ENCODE data around the gene EGFLAM. TPM values are rescaled to one million over a fixed set of nuclear protein-coding genes. Genes with fewer than 3 reads are reported as not detected.
A peak's percentile ranks its signal among the peaks of the same experiment; 100 is the strongest.

EGFLAM gene
- total RNA-seq, 4 donors from 2014 or later = 1.8 to 3.9 (median 3.0) TPM

GRCh38 chr5:38420691-38421390 lies 162.5 kb downstream of the EGFLAM start:
- H3K27ac ChIP-seq = no peak overlapping the region
- H3K27me3 ChIP-seq = peaks cover 4% of the 10 kb centered on the region
- 50% methylated on average over 6 of the region's 6 CpGs for WGBS
- no peaks in the 10 kb centered on the region for H3K36me3 ChIP-seq
- no peak overlapping the region for H3K4me3 ChIP-seq
- TF ChIP-seq EP300 (IDR thresholded peaks at IDR 0.05) = no peak
- TF ChIP-seq, protein P1, sequence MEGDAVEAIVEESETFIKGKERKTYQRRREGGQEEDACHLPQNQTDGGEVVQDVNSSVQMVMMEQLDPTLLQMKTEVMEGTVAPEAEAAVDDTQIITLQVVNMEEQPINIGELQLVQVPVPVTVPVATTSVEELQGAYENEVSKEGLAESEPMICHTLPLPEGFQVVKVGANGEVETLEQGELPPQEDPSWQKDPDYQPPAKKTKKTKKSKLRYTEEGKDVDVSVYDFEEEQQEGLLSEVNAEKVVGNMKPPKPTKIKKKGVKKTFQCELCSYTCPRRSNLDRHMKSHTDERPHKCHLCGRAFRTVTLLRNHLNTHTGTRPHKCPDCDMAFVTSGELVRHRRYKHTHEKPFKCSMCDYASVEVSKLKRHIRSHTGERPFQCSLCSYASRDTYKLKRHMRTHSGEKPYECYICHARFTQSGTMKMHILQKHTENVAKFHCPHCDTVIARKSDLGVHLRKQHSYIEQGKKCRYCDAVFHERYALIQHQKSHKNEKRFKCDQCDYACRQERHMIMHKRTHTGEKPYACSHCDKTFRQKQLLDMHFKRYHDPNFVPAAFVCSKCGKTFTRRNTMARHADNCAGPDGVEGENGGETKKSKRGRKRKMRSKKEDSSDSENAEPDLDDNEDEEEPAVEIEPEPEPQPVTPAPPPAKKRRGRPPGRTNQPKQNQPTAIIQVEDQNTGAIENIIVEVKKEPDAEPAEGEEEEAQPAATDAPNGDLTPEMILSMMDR (IDR thresholded peaks at IDR 0.05) = peak; percentile 40 to 68
- H3K4me1 ChIP-seq = no peaks in the 10 kb centered on the region
- H3K9me3 ChIP-seq = no peaks in the 10 kb centered on the region
- no peak for DNase-seq (ENCODE audit: low spot score in 2 of 2)

- Histone ChIP-seq H3K4me1 (no peaks in the 10 kb centered on the region), H3K4me3 (no peak overlapping the region), H3K36me3 (no peaks in the 10 kb centered on the region), H3K27me3 (peaks cover 4% of the 10 kb centered on the region), H3K9me3 (no peaks in the 10 kb centered on the region), H3K27ac (no peak overlapping the region)
- no peak for TF ChIP-seq POLR2AphosphoS5 (IDR thresholded peaks at IDR 0.05)
- TF ChIP-seq EP300 (IDR thresholded peaks at IDR 0.05) = no peak
- no peak for TF ChIP-seq POLR2A (IDR thresholded peaks at IDR 0.05)
- TF ChIP-seq, protein P1 (IDR thresholded peaks at IDR 0.05) = no peak
- WGBS = 82% methylated on average over 1 of the region's 1 CpG
- DNase-seq (ENCODE audit: low spot score in 2 of 2) = no peak
Measured at GRCh38 chr5:38422622-38423021, 164.3 kb downstream of the EGFLAM start.

DNA sequence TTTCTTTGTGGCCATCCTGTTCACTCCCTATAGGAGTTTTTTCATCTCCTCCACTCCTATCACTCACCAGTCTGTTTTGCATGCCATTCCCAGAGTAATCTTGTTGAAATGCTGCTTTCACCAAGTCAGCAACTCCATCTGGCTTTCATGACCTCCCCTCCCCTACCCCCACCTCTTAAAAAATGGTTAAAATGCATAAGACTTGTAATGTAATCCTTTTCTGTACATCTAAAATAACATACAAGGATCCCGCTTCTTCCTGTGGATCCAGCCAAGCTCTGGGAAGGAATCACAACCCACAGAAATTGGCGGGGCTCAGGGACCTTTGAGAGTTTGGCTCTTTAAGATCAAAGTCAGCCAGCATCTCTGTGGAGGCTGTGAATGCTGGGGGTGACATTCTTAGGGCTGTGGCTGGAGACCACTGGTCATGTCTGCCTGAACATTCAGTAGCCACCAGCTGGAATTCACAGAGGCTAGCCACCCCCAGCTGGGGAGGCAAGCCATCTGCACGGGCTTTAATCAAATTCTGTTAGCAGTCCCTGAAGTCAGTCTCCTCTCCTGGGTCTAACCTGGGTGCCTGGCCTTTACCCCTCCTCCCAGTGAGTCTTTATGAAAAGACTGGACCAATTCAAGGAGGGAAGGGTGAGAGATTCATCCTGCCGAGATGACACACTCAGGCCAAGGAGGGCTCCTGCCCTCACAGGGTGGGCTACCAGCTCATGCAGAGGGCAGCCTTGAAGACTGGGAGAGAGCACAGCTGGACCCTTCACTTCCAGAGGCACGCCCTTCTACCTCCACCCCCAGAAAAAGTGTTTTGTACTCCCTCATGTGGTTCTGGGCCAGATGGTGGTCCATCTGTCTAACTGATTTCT lies 165.2 kb downstream of the EGFLAM start:
- H3K9me3 ChIP-seq = no peaks in the 10 kb centered on the region
- no peak overlapping the region for H3K4me3 ChIP-seq
- no peak overlapping the region for H3K27ac ChIP-seq
- H3K36me3 ChIP-seq = no peaks in the 10 kb centered on the region
- no peak for TF ChIP-seq EP300 (IDR thresholded peaks at IDR 0.05)
- TF ChIP-seq POLR2A (IDR thresholded peaks at IDR 0.05) = no peak
- TF ChIP-seq POLR2AphosphoS5 (IDR thresholded peaks at IDR 0.05) = no peak
- TF ChIP-seq, protein P1 (IDR thresholded peaks at IDR 0.05) = no peak
- peaks cover 4% of the 10 kb centered on the region for H3K27me3 ChIP-seq
- 78% methylated on average over 4 of the region's 5 CpGs for WGBS
- no peaks in the 10 kb centered on the region for H3K4me1 ChIP-seq
- DNase-seq (ENCODE audit: low spot score in 2 of 2) = no peak

GRCh38 chr5:38424148-38425060 lies 166.0 kb downstream of the EGFLAM start:
- H3K4me1 ChIP-seq = no peaks in the 10 kb centered on the region
- no peak for DNase-seq (ENCODE audit: low spot score in 2 of 2)
- TF ChIP-seq EP300 (IDR thresholded peaks at IDR 0.05) (no peak), POLR2AphosphoS5 (IDR thresholded peaks at IDR 0.05) (no peak), POLR2A (IDR thresholded peaks at IDR 0.05) (no peak)
- TF ChIP-seq, protein P1 (IDR thresholded peaks at IDR 0.05) = no peak
- H3K27ac ChIP-seq = no peak overlapping the region
- WGBS = 92% methylated on average over 4 of the region's 4 CpGs
- H3K36me3 ChIP-seq = no peaks in the 10 kb centered on the region
- no peaks in the 10 kb centered on the region for H3K9me3 ChIP-seq
- no peak overlapping the region for H3K4me3 ChIP-seq
- H3K27me3 ChIP-seq = peaks cover 2% of the 10 kb centered on the region
